HG03520 (cell line): ENCODE measurements around the gene NFX1.

Experiments
- ATAC-seq: cut with Tn5 transposase; IDR thresholded peaks from one replicate; pipeline ENCODE4 v1.9.1; 2021; ENCODE audit warnings: mild to moderate bottlenecking, moderate library complexity; ENCODE audit not compliant: unreplicated experiment

The NFX1 gene

DNA sequence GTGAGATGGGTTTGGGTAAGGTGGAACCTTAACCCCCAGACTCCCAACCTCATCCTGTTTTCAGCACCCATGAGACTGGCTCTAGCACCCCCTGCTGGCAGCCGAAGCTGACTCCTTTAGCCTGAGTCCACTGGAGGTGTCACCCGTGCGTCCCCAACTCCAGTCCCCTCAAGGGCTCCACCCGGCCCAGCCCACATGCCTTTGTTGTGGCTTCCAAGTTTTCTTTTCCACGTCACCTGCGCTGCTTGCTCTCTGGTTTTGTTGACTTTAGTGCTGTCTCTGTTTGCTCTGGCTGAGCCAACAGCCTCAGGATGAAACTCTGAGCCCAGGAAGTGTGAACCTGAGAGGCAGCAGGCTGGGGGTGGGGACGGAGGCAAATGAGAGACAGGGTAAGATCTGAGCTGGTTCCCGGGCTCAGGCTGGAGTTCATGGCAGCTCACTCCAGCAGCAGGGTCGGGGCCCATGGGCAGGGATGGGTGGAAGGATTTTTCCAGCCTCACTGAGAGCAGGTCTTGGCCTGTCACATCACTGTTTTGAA, 125.3 kb downstream of the NFX1 start:
- peak; percentile 79 for ATAC-seq

DNA sequence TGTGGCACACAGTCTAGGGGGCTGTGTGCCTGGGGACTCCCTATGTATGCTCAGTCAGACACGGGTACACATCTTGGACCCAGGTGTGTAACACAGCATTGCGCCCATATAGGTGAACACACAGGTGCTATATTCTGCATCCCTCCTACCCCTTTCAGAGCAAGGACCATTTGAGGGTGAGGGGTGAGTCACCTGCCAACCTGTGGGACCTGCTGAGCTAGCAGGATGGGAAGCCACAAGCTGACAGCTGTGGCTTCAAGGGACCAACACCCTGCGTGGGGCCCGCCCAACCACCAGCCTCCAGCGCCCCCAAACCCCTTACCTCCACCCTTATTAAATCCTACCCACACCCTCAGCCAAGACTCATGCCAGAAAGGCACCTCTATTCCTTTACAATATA, 126.7 kb downstream of the NFX1 start:
- no peak for ATAC-seq

DNA sequence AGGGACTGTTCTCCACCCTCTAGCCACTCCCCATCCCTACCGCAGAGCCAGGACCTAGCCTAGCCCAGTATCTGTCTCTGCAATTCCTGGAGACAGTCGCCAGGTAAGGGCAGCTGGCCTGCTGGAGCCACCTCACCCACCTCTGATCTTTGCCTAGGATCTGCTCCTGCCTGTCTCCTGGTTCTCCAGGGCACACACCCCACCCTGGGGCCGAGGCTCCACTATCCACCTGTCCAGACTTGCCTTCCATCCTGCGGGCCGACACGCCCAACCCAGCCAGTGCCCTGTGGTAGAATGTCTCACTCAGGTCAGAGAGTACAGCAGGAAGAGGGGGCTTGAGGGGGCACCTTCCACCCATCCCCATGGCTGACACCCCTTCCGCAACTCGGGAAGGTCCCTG, 127.8 kb downstream of the NFX1 start:
- ATAC-seq: no peak

DNA sequence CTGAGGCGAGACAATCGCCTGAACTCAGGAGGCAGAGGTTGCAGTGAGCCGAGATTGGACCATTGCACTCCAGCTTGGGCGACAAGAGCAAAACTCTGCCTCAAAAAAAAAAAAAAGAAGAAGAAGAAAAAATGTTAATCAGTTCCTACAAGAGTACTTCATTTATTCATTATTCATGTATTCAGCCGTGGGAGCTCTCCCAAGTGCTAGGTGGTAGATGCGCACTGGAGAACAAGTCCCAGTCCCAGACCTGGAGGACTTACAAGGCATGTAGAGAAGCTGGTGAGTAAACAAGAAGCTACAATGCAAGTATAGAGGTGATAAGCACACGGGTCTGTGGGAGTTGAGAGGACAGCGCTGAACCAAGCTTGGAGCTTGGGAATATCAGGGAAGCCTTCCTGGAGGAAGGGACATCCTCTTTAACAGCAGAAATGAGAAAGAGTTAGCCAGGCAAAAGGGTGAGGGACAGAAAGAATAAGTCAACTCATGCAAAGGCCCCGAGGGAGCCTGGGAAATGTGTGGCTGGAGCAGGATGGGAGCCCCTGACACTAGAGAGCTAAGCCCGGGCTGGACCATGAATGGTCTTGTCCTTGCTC, 129.5 kb downstream of the NFX1 start:
- ATAC-seq: no peak
